Measurements from ENCODE around the gene UNC13D.

Gene UNC13D

DNA sequence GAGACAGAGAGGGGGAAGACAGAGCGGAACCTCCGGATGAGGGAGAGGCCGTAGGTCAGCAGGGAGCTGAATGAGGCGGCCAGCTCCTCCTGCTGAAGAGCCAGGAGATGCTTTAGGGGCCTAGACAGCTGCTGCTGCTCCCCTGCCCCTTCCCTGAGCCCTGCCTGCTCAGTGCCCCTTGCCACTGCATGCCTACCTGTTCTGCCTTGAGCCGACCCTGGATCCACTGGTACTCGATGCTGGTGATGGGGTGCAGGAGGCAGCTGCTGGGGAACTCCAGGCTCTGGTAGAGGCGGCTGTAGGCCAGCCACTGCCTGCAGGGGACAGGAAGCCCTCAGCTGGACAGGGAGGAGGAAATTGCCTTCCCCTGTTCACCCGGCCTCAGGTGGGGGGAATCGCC, 7.6 kb downstream of the UNC13D start:
- Histone ChIP-seq H3K36me3 (ENCODE audit: insufficient read depth, low read length) (no peaks in the 10 kb centered on the region), H3K9ac (ENCODE audit: insufficient read length) (no peak overlapping the region), H3K27ac (no peak overlapping the region), H3K9me3 (ENCODE audit: low read depth, low read length) (no peaks in the 10 kb centered on the region), H3K4me3 (no peak overlapping the region)
- DNase-seq (ENCODE audit: low read depth, low spot score), result no peak
- TF ChIP-seq FOXP2 (optimal IDR thresholded peaks at IDR 0.05; ENCODE audit: control extremely low read depth, extremely low read length, insufficient read depth), result no peak
- TF ChIP-seq EZH2 (IDR thresholded peaks at IDR 0.05), result no peak

GRCh38 chr17:75835654-75835987, 8.6 kb downstream of the UNC13D start:
- DNase-seq (ENCODE audit: low read depth, low spot score), result no peak
- TF ChIP-seq POLR2AphosphoS5 (IDR thresholded peaks at IDR 0.05; ENCODE audit: borderline replicate concordance, low read depth, low read length) (no peak), EZH2 (IDR thresholded peaks at IDR 0.05) (no peak), FOXP2 (optimal IDR thresholded peaks at IDR 0.05; ENCODE audit: control extremely low read depth, extremely low read length, insufficient read depth) (no peak)
- Histone ChIP-seq H3K4me3 (peak overlapping the region; percentile 73), H3K9me3 (ENCODE audit: low read depth, low read length) (no peaks in the 10 kb centered on the region), H3K9ac (ENCODE audit: insufficient read length) (no peak overlapping the region), H3K36me3 (ENCODE audit: insufficient read depth, low read length) (no peaks in the 10 kb centered on the region), H3K27ac (no peak overlapping the region)

GRCh38 chr17:75834928-75835653, 9.1 kb downstream of the UNC13D start:
- H3K36me3 ChIP-seq (ENCODE audit: insufficient read depth, low read length), result no peaks in the 10 kb centered on the region
- DNase-seq (ENCODE audit: low read depth, low spot score), result no peak
- H3K27ac ChIP-seq, result no peak overlapping the region
- TF ChIP-seq EZH2 (IDR thresholded peaks at IDR 0.05), result no peak
- TF ChIP-seq FOXP2 (optimal IDR thresholded peaks at IDR 0.05; ENCODE audit: control extremely low read depth, extremely low read length, insufficient read depth), result no peak
- TF ChIP-seq POLR2AphosphoS5 (IDR thresholded peaks at IDR 0.05; ENCODE audit: borderline replicate concordance, low read depth, low read length), result no peak
- H3K9ac ChIP-seq (ENCODE audit: insufficient read length), result no peak overlapping the region
- H3K4me3 ChIP-seq, result peak overlapping the region; percentile 73
- no peaks in the 10 kb centered on the region for H3K9me3 ChIP-seq (ENCODE audit: low read depth, low read length)

GRCh38 chr17:75834279-75834920, 9.8 kb downstream of the UNC13D start:
- no peak overlapping the region for H3K4me3 ChIP-seq
- no peak overlapping the region for H3K27ac ChIP-seq
- no peak for DNase-seq (ENCODE audit: low read depth, low spot score)
- no peaks in the 10 kb centered on the region for H3K9me3 ChIP-seq (ENCODE audit: low read depth, low read length)
- H3K9ac ChIP-seq (ENCODE audit: insufficient read length), result no peak overlapping the region
- H3K36me3 ChIP-seq (ENCODE audit: insufficient read depth, low read length), result no peaks in the 10 kb centered on the region
- TF ChIP-seq FOXP2 (optimal IDR thresholded peaks at IDR 0.05; ENCODE audit: control extremely low read depth, extremely low read length, insufficient read depth), result no peak
- TF ChIP-seq POLR2AphosphoS5 (IDR thresholded peaks at IDR 0.05; ENCODE audit: borderline replicate concordance, low read depth, low read length), result no peak
- TF ChIP-seq EZH2 (IDR thresholded peaks at IDR 0.05), result no peak

- Histone ChIP-seq H3K4me3 (no peak overlapping the region), H3K36me3 (ENCODE audit: insufficient read depth, low read length) (no peaks in the 10 kb centered on the region), H3K9ac (ENCODE audit: insufficient read length) (no peak overlapping the region), H3K27ac (no peak overlapping the region), H3K9me3 (ENCODE audit: low read depth, low read length) (no peaks in the 10 kb centered on the region)
- no peak for TF ChIP-seq FOXP2 (optimal IDR thresholded peaks at IDR 0.05; ENCODE audit: control extremely low read depth, extremely low read length, insufficient read depth)
- TF ChIP-seq POLR2AphosphoS5 (IDR thresholded peaks at IDR 0.05; ENCODE audit: borderline replicate concordance, low read depth, low read length), result no peak
- no peak for TF ChIP-seq EZH2 (IDR thresholded peaks at IDR 0.05)
- DNase-seq (ENCODE audit: low read depth, low spot score), result no peak
Observed at GRCh38 chr17:75832652-75833400, 11.4 kb downstream of the UNC13D start.

GRCh38 chr17:75832164-75832651, 12.0 kb downstream of the UNC13D start:
- Histone ChIP-seq H3K9me3 (ENCODE audit: low read depth, low read length) (no peaks in the 10 kb centered on the region), H3K36me3 (ENCODE audit: insufficient read depth, low read length) (no peaks in the 10 kb centered on the region), H3K27ac (no peak overlapping the region), H3K4me3 (no peak overlapping the region), H3K9ac (ENCODE audit: insufficient read length) (no peak overlapping the region)
- TF ChIP-seq POLR2AphosphoS5 (IDR thresholded peaks at IDR 0.05; ENCODE audit: borderline replicate concordance, low read depth, low read length) (no peak), EZH2 (IDR thresholded peaks at IDR 0.05) (no peak), FOXP2 (optimal IDR thresholded peaks at IDR 0.05; ENCODE audit: control extremely low read depth, extremely low read length, insufficient read depth) (no peak)
- DNase-seq (ENCODE audit: low read depth, low spot score), result no peak

- no peak overlapping the region for H3K27ac ChIP-seq
- H3K4me3 ChIP-seq, result no peak overlapping the region
- no peak for DNase-seq (ENCODE audit: low read depth, low spot score)
- no peaks in the 10 kb centered on the region for H3K9me3 ChIP-seq (ENCODE audit: low read depth, low read length)
- no peak overlapping the region for H3K9ac ChIP-seq (ENCODE audit: insufficient read length)
- no peak for TF ChIP-seq FOXP2 (optimal IDR thresholded peaks at IDR 0.05; ENCODE audit: control extremely low read depth, extremely low read length, insufficient read depth)
- TF ChIP-seq POLR2AphosphoS5 (IDR thresholded peaks at IDR 0.05; ENCODE audit: borderline replicate concordance, low read depth, low read length), result no peak
- no peak for TF ChIP-seq EZH2 (IDR thresholded peaks at IDR 0.05)
- H3K36me3 ChIP-seq (ENCODE audit: insufficient read depth, low read length), result peaks cover 3% of the 10 kb centered on the region; the same call in 1 of the 2 replicates
Observed at GRCh38 chr17:75831032-75831571, 13.1 kb downstream of the UNC13D start.

Data from SK-N-MC (cell line).